Right atrium auricular region (tissue), 2 donors: ENCODE results near the gene HTATIP2. TPM values are rescaled to one million over a fixed set of nuclear protein-coding genes. Genes with fewer than 3 reads are reported as not detected.

Experiments used
- DNase-seq: peaks from one replicate; pipeline ENCODE4 v3.0.0-alpha.2; 2019; ENCODE audit warnings: low spot score
- H3K27ac ChIP-seq, 2 donors: fragments of 200-600 bp; sonication (generic); 1 replicate in 1 of 2; 2 replicates in 1 of 2; pipeline ENCODE4 v1.5.1; 2016 to 2019
- H3K27me3 ChIP-seq, 2 donors: fragments of 200-600 bp; sonication (generic); one replicate each; pipeline versions ENCODE4 v1.5.1 to v1.6.0; 2017 to 2019
- H3K36me3 ChIP-seq: fragments of 200-600 bp; sonication (generic); one replicate; pipeline ENCODE4 v1.5.1; 2016
- H3K4me1 ChIP-seq, 2 donors: fragments of 200-600 bp; sonication (generic); one replicate each; pipeline versions ENCODE4 v1.5.1 to v1.6.0; 2017 to 2019
- H3K4me3 ChIP-seq, 2 donors: fragments of 200-600 bp; sonication (generic); 1 replicate in 1 of 2; 2 replicates in 1 of 2; pipeline ENCODE4 v1.5.1; 2017 to 2019; ENCODE audit warnings: mild to moderate bottlenecking in 1 of 2, moderate library complexity in 1 of 2
- H3K9me3 ChIP-seq, 2 donors: fragments of 200-600 bp; sonication (generic); one replicate each; pipeline ENCODE4 v1.5.1; 2019
- CTCF ChIP-seq, 2 donors: fragments of 200-600 bp; sonication (generic); IDR thresholded peaks; one replicate each; pipeline ENCODE4 v1.5.1; 2019; ENCODE audit warnings: antibody characterized with exemption in 2 of 2
- total RNA-seq, 2 donors: library from RNA; depleted of rRNA; stranded (reverse); fragments of >200 nt; gene quantifications; one replicate each; pipeline ENCODE4 v1.1.0, GENCODE V29; 2016

The HTATIP2 gene
- total RNA-seq, 2 donors from 2014 or later = 19.5 to 20.8 TPM

DNA sequence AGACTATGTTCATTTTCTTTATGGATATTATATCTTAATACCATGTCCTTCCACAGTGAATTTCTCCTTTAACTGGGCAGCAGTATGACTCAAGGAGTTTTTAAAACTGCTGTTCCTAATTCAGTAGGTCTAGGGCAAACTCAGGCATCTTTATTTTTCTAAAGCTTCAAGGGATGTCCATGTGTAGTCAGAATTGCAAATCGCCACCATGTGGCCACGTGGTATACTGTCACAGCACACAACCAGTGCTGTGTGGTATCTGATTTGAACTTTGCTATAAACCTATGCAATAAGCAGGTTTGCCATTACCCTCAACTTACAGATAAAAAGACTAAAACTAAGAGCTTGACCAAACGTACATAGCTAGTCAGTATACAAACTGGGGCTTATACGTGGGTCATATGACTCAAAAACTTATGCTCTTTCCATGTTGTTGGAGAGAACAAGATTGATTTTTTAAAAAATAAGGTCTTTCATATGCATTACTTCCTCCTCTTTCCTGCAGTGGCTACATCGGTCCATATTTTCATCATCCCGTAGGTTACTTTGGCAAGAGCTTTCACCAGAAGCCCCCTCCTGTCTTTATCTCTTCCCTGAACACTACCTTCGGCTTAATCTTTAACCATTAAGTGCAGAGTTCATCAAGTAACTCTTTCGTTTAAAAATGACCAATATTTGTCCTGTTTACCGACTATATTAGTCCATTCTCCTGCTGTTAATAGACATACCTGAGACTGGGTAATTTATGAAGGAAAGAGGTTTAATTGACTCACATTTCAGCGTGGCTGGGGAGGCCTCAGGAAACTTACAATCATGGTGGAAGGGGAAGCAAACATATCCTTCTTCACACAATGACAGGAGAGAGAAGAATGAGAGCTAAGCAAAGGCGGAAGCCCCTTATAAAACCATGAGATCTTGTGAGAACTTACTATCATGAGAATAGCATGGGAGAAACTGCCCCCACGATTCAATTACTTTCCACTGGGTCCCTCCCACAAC is 8.0 kb upstream of the HTATIP2 start:
- no peak overlapping the region for H3K27ac ChIP-seq
- H3K36me3 ChIP-seq = no peaks in the 10 kb centered on the region
- no peak overlapping the region for H3K4me3 ChIP-seq
- H3K27me3 ChIP-seq = no peaks in the 10 kb centered on the region
- peak; percentile 36 to 67 for TF ChIP-seq CTCF (IDR thresholded peaks at IDR 0.05)
- H3K9me3 ChIP-seq = no peaks in the 10 kb centered on the region
- DNase-seq = no peak
- peaks cover 0 to 4% of the 10 kb centered on the region in 2 donors for H3K4me1 ChIP-seq

GRCh38 chr11:20357150-20357549 is 6.4 kb upstream of the HTATIP2 start:
- no peak overlapping the region for H3K4me3 ChIP-seq
- no peaks in the 10 kb centered on the region for H3K27me3 ChIP-seq
- no peak for TF ChIP-seq CTCF (IDR thresholded peaks at IDR 0.05)
- no peaks in the 10 kb centered on the region for H3K9me3 ChIP-seq
- H3K4me1 ChIP-seq = peaks cover 0 to 7% of the 10 kb centered on the region in 2 donors
- no peak for DNase-seq
- H3K36me3 ChIP-seq = no peaks in the 10 kb centered on the region
- no peak overlapping the region for H3K27ac ChIP-seq

DNA sequence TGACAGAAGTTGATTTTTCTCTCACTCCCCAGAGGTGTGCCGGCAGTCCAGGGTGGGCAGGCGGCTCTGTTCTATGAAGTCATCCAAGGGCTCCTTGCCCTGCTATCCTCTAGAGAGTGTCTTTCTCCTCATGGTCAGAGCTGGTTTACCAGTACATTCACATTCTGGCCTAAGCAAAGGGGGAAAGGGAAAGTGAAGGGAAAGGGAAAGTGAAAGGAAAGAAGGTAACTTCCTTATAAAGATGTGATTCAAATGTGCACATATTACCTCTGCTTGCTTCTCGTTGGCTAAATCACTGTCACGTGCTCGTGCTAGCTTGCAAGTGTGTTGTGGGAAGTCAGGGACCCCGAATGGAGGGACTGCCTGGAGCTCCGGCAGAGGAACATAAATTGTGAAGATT is 2.9 kb upstream of the HTATIP2 start:
- no peak overlapping the region for H3K27ac ChIP-seq
- no peak for TF ChIP-seq CTCF (IDR thresholded peaks at IDR 0.05)

DNA sequence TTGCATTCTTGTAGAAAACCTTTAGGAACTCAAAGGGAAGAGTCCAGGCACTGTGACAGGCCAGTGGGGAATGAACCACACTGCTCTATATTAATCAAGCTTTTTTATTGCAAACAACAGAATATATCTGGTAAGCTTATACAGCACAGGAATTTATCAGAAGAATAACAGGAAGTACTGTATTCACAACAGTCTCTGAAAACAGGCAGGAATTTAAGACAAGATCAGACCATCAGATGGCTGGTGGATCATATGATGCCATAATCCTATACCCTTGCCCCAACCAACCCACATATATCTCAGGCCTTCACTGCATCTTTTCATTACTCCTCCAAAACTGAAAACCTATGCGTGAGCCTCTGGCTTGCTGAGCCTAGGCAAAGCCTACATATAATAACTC is 1.0 kb upstream of the HTATIP2 start:
- H3K4me1 ChIP-seq = peaks cover 0 to 30% of the 10 kb centered on the region in 2 donors

More for the DNA sequence above, 2.9 kb upstream of the HTATIP2 start:
- H3K27me3 ChIP-seq = no peaks in the 10 kb centered on the region
- no peaks in the 10 kb centered on the region for H3K36me3 ChIP-seq
- peaks cover 0 to 34% of the 10 kb centered on the region in 2 donors for H3K4me1 ChIP-seq
- H3K4me3 ChIP-seq = no peak overlapping the region
- DNase-seq = no peak
- H3K9me3 ChIP-seq = no peaks in the 10 kb centered on the region

GRCh38 chr11:20363149-20363499 is 390 bp upstream of the HTATIP2 start:
- no peak for DNase-seq
- Histone ChIP-seq H3K27ac (peak overlapping the region; percentile 87 to 93), H3K36me3 (no peaks in the 10 kb centered on the region), H3K4me3 (peak overlapping the region; percentile 93 to 97), H3K9me3 (no peaks in the 10 kb centered on the region), H3K27me3 (no peaks in the 10 kb centered on the region), H3K4me1 (peaks cover 0 to 29% of the 10 kb centered on the region in 2 donors)
- TF ChIP-seq CTCF (IDR thresholded peaks at IDR 0.05) = no peak

More for the DNA sequence above, 1.0 kb upstream of the HTATIP2 start:
- no peaks in the 10 kb centered on the region for H3K9me3 ChIP-seq
- no peaks in the 10 kb centered on the region for H3K27me3 ChIP-seq
- H3K4me3 ChIP-seq = no peak overlapping the region
- TF ChIP-seq CTCF (IDR thresholded peaks at IDR 0.05) = no peak
- no peak for DNase-seq
- no peak overlapping the region for H3K27ac ChIP-seq
- H3K36me3 ChIP-seq = no peaks in the 10 kb centered on the region
